Measurements from ENCODE around the gene KCNK1. TPM values are rescaled to one million over a fixed set of nuclear protein-coding genes. Genes with fewer than 3 reads are reported as not detected.

Gene KCNK1
- total RNA-seq, 1 experiment from 2014 or later = 13.3 TPM

DNA sequence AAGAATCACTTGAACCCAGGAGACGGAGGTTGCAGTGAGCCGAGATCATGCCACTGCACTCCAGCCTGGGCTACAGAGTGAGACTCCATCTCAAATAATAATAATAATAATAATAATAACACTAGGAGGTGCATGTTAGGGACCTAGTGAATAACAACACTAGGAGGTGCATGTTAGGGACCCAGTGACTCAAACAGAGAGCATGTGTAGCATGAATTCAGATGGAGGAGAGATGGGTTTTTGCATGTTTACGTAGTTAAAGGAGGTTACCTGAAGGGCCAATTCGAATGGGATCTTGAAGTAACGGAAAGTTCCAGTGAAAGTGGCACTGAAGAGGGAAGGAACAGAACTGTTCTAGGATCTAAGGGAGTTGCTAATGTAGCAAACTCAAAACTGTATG is 7.1 kb upstream of the KCNK1 start:
- ATAC-seq (no peak), DNase-seq (ENCODE audit: low spot score) (no peak)
- Mint-ChIP-seq H3K27me3 (ENCODE audit: low read depth) (peaks cover 28% of the 10 kb centered on the region), H3K4me3 (no peak overlapping the region), H3K36me3 (no peaks in the 10 kb centered on the region), H3K4me1 (peaks cover 10% of the 10 kb centered on the region), H3K9me3 (no peaks in the 10 kb centered on the region), H3K27ac (no peak overlapping the region)
- CTCF ChIA-PET = no interaction called here
- POLR2A ChIA-PET = no interaction called here
- no peak for TF ChIP-seq FOXJ3 (CRISPR knock-in tag; IDR thresholded peaks at IDR 0.05; ENCODE audit: borderline replicate concordance)
- TF ChIP-seq, protein P1, sequence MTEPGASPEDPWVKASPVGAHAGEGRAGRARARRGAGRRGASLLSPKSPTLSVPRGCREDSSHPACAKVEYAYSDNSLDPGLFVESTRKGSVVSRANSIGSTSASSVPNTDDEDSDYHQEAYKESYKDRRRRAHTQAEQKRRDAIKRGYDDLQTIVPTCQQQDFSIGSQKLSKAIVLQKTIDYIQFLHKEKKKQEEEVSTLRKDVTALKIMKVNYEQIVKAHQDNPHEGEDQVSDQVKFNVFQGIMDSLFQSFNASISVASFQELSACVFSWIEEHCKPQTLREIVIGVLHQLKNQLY (CRISPR knock-in tag; IDR thresholded peaks at IDR 0.05) = no peak
- no peak for TF ChIP-seq ZNF425 (CRISPR knock-in tag; conservative IDR thresholded peaks at IDR 0.05)
- TF ChIP-seq ELF4 (CRISPR knock-in tag; IDR thresholded peaks at IDR 0.05; ENCODE audit: low read depth) = no peak
- no peak for TF ChIP-seq ATF2 (CRISPR knock-in tag; IDR thresholded peaks at IDR 0.05; ENCODE audit: borderline replicate concordance, low read depth)
- TF ChIP-seq ERG (CRISPR knock-in tag; IDR thresholded peaks at IDR 0.05) = no peak
- TF ChIP-seq ATF3 (CRISPR knock-in tag; conservative IDR thresholded peaks at IDR 0.05) = no peak
- no peak for TF ChIP-seq ATF1 (CRISPR knock-in tag; IDR thresholded peaks at IDR 0.05)
- no peak for TF ChIP-seq SP1 (CRISPR knock-in tag; conservative IDR thresholded peaks at IDR 0.05)
- TF ChIP-seq, protein P2, sequence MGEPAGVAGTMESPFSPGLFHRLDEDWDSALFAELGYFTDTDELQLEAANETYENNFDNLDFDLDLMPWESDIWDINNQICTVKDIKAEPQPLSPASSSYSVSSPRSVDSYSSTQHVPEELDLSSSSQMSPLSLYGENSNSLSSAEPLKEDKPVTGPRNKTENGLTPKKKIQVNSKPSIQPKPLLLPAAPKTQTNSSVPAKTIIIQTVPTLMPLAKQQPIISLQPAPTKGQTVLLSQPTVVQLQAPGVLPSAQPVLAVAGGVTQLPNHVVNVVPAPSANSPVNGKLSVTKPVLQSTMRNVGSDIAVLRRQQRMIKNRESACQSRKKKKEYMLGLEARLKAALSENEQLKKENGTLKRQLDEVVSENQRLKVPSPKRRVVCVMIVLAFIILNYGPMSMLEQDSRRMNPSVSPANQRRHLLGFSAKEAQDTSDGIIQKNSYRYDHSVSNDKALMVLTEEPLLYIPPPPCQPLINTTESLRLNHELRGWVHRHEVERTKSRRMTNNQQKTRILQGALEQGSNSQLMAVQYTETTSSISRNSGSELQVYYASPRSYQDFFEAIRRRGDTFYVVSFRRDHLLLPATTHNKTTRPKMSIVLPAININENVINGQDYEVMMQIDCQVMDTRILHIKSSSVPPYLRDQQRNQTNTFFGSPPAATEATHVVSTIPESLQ (CRISPR knock-in tag; IDR thresholded peaks at IDR 0.05) = no peak
- no peak for TF ChIP-seq ZNF532 (CRISPR knock-in tag; IDR thresholded peaks at IDR 0.05; ENCODE audit: borderline replicate concordance)
- TF ChIP-seq GRHL2 (CRISPR knock-in tag; IDR thresholded peaks at IDR 0.05; ENCODE audit: insufficient replicate concordance, severe bottlenecking) = no peak
- no peak for TF ChIP-seq JUN (CRISPR knock-in tag; IDR thresholded peaks at IDR 0.05)
- TF ChIP-seq TP53 (CRISPR knock-in tag; IDR thresholded peaks at IDR 0.05) = no peak
- TF ChIP-seq, protein P3, sequence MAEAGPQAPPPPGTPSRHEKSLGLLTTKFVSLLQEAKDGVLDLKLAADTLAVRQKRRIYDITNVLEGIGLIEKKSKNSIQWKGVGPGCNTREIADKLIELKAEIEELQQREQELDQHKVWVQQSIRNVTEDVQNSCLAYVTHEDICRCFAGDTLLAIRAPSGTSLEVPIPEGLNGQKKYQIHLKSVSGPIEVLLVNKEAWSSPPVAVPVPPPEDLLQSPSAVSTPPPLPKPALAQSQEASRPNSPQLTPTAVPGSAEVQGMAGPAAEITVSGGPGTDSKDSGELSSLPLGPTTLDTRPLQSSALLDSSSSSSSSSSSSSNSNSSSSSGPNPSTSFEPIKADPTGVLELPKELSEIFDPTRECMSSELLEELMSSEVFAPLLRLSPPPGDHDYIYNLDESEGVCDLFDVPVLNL (CRISPR knock-in tag; IDR thresholded peaks at IDR 0.05; ENCODE audit: borderline replicate concordance, low read depth) = no peak
- TF ChIP-seq ESRRA (CRISPR knock-in tag; IDR thresholded peaks at IDR 0.05; ENCODE audit: borderline replicate concordance) = no peak
- no peak for TF ChIP-seq HMGXB4 (CRISPR knock-in tag; IDR thresholded peaks at IDR 0.05)
- TF ChIP-seq, protein P4, sequence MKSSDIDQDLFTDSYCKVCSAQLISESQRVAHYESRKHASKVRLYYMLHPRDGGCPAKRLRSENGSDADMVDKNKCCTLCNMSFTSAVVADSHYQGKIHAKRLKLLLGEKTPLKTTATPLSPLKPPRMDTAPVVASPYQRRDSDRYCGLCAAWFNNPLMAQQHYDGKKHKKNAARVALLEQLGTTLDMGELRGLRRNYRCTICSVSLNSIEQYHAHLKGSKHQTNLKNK (CRISPR knock-in tag; IDR thresholded peaks at IDR 0.05) = no peak
- TF ChIP-seq, protein P5, sequence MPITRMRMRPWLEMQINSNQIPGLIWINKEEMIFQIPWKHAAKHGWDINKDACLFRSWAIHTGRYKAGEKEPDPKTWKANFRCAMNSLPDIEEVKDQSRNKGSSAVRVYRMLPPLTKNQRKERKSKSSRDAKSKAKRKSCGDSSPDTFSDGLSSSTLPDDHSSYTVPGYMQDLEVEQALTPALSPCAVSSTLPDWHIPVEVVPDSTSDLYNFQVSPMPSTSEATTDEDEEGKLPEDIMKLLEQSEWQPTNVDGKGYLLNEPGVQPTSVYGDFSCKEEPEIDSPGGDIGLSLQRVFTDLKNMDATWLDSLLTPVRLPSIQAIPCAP (CRISPR knock-in tag; IDR thresholded peaks at IDR 0.05) = no peak
